ENCODE data around the gene EEF1G.

DNA sequence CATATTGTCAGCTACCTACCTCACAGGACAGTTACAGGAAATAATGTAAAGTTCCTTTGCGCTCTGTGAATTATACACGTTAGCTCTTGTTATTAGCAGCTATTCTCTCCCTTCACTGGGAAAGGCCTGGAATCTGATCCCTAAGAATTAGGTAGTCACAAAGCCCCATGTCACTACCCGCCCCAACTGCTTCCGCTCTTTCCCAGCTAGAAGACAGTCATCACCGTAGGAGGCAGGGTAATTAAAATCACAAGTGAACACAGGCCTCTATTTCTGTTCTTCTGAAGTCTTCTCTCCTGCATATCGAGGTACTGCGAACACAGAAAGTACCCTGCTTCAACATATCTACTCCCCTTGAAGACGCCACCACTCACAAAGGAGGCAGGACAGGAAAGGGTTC lies 14.5 kb downstream of the EEF1G start:
- TF ChIP-seq, protein P1, sequence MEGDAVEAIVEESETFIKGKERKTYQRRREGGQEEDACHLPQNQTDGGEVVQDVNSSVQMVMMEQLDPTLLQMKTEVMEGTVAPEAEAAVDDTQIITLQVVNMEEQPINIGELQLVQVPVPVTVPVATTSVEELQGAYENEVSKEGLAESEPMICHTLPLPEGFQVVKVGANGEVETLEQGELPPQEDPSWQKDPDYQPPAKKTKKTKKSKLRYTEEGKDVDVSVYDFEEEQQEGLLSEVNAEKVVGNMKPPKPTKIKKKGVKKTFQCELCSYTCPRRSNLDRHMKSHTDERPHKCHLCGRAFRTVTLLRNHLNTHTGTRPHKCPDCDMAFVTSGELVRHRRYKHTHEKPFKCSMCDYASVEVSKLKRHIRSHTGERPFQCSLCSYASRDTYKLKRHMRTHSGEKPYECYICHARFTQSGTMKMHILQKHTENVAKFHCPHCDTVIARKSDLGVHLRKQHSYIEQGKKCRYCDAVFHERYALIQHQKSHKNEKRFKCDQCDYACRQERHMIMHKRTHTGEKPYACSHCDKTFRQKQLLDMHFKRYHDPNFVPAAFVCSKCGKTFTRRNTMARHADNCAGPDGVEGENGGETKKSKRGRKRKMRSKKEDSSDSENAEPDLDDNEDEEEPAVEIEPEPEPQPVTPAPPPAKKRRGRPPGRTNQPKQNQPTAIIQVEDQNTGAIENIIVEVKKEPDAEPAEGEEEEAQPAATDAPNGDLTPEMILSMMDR (IDR thresholded peaks at IDR 0.05): no peak
- no peak for TF ChIP-seq POLR2A (IDR thresholded peaks at IDR 0.05)
